ENCODE measurements around the gene CARHSP1. TPM values are rescaled to one million over a fixed set of nuclear protein-coding genes. Genes with fewer than 3 reads are reported as not detected.
"Not testable (repeated sequence)": the region's sequence is repeated elsewhere in the genome, so short reads cannot be mapped to it uniquely, and the experiment has no call there.

CARHSP1 gene
- 10 to 100 TPM; 12.4 to 22.3 (median 18.4) TPM for total RNA-seq

DNA sequence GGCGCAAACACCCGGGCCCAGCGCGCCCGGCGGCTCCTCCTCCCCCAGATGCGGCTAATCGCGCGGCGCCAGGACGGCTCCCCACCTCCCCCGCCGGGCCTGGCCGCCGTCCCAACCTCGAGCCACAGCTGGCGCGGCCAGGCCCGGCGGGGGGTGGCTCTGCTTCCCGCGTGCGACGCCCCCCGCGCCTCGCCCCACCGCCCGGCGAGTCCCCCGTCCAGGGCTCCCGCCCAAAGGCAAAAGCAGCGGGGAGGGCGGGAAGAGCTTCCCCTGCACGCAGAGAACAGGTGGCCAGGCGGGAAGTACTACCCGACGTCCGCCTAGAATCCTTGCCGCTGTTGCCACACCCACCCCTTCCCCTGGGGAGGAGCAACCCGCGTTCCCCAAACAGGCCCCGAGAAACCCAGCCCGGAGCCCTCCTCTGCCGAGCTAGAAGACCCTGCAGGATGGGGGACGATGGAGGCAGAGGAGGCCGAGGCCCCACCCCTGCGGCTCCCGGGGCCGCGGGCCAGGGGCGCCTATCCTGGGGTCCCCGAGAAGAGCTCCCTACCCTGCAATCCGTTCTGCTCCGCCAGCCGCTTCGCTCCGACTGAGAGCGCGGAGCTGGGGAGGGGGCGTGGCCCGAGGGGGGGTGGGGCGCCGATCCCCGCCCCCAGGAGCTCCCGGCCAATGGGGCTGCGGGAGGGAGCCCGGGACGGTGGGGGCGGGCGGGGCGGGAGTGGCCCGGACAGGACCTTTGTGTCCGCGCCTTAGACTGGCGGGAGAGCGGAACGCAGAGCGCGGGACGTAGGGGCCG is at the start of gene CARHSP1:
TSS of gene CARHSP1 (minus strand) at position 591 of the 796 bp plus-strand sequence. CDS start 9,678 bp downstream, outside the sequence.
- H3K27ac ChIP-seq, result peak within 1 kb of the TSS; percentile 69 to 80 (median 76)
- intact Hi-C loops (cut with DNase I; ENCODE audit: low total_unique reads) (loop anchor here (2.0 kb wide), 1 partner anchor 94 kb away; the partner anchor contains the start of gene USP7), in situ Hi-C loops (cut with MboI; ENCODE audit: low sequenced_read_pairs in 4 of 4) (no loop called here)
- H3K4me1 ChIP-seq, result peaks cover 23 to 39% of the 10 kb centered on the region in 2 donors
- peak within 1 kb of the TSS; percentile 68 to 94 (median 78) for H3K4me3 ChIP-seq
- TF ChIP-seq POLR2A (IDR thresholded peaks at IDR 0.05), result peak; percentile 60 to 70
- TF ChIP-seq, protein P1, sequence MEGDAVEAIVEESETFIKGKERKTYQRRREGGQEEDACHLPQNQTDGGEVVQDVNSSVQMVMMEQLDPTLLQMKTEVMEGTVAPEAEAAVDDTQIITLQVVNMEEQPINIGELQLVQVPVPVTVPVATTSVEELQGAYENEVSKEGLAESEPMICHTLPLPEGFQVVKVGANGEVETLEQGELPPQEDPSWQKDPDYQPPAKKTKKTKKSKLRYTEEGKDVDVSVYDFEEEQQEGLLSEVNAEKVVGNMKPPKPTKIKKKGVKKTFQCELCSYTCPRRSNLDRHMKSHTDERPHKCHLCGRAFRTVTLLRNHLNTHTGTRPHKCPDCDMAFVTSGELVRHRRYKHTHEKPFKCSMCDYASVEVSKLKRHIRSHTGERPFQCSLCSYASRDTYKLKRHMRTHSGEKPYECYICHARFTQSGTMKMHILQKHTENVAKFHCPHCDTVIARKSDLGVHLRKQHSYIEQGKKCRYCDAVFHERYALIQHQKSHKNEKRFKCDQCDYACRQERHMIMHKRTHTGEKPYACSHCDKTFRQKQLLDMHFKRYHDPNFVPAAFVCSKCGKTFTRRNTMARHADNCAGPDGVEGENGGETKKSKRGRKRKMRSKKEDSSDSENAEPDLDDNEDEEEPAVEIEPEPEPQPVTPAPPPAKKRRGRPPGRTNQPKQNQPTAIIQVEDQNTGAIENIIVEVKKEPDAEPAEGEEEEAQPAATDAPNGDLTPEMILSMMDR (IDR thresholded peaks at IDR 0.05 in 4 of 5, conservative IDR thresholded peaks at IDR 0.05 in 1 of 5), result no peak
- H3K27me3 ChIP-seq, result peaks cover 32 to 37% (median 34%) of the 10 kb centered on the region in 3 donors
- no peaks in the 10 kb centered on the region for H3K9me3 ChIP-seq
- ATAC-seq (peak; percentile 81 to 90), DNase-seq (peak; percentile 68 to 77)
- H3K36me3 ChIP-seq, result no peaks in the 10 kb centered on the region

DNA sequence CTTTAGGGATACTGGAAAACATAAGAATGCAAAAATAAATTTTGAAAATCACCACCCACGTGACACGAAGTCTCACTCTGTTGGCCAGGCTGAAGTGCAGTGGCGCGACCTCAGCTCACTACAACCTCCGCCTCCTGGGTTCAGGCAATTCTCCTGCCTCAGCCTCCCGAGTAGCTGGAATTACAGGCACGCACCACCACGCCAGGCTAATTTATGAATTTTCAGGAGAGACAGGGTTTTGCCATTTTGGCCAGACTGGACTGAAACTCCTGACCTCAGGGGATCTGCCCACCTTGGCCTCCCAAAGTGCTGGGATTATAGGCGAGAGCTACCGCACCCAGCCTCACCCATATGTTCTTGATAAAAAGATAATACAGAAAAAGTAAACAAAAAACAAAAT is 48.5 kb upstream of the CARHSP1 start:
- ATAC-seq; H3K4me1 ChIP-seq; DNase-seq; H3K9me3 ChIP-seq; intact Hi-C loops (cut with DNase I; ENCODE audit: low total_unique reads); H3K4me3 ChIP-seq; in situ Hi-C loops (cut with MboI; ENCODE audit: low sequenced_read_pairs in 4 of 4); H3K27ac ChIP-seq; H3K27me3 ChIP-seq: not testable (repeated sequence)
- H3K36me3 ChIP-seq, result peaks cover 0 to 77% of the 10 kb centered on the region in 2 donors

DNA sequence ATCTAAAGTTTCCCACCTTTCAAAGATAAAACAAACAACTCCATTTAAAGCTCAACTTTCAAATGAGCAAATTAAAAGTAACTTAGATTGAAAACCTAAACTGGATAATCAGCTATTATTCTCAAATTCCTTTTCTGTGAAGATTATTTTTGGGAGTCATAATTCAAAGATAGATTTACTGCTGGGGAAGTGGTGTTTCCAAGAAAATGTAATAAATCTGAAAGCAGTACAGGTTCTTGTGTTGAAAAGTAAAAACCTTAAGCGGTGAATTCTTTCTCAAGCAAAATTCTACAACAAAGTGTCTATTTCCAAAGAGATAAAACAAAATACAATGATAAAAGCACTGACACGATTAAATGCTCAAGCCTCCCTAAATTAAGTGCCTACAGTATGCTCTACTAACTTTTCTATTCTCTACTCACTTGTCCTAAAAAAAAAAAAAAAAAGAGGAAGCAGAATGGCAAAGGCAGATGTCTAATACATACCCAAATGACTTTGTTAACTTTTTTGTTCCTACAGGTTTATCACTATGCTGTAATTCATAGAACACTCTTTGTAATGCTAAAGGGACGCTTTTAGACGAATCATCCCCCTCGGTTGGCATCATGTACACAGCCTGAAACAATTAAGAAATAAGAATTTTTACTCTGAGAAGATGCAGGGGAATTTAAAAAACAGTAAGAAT is 47.9 kb upstream of the CARHSP1 start:
- H3K36me3 ChIP-seq, result peaks cover 0 to 79% of the 10 kb centered on the region in 2 donors
- intact Hi-C loops (cut with DNase I; ENCODE audit: low total_unique reads), result no loop called here
- H3K27me3 ChIP-seq, result no peaks in the 10 kb centered on the region
- H3K4me3 ChIP-seq, result no peak overlapping the region
- H3K9me3 ChIP-seq, result no peaks in the 10 kb centered on the region
- no peak for DNase-seq
- H3K4me1 ChIP-seq, result no peaks in the 10 kb centered on the region
- in situ Hi-C loops (cut with MboI; ENCODE audit: low sequenced_read_pairs in 4 of 4), result no loop called here
- TF ChIP-seq POLR2A (IDR thresholded peaks at IDR 0.05), result no peak
- no peak overlapping the region for H3K27ac ChIP-seq
- no peak for ATAC-seq

DNA sequence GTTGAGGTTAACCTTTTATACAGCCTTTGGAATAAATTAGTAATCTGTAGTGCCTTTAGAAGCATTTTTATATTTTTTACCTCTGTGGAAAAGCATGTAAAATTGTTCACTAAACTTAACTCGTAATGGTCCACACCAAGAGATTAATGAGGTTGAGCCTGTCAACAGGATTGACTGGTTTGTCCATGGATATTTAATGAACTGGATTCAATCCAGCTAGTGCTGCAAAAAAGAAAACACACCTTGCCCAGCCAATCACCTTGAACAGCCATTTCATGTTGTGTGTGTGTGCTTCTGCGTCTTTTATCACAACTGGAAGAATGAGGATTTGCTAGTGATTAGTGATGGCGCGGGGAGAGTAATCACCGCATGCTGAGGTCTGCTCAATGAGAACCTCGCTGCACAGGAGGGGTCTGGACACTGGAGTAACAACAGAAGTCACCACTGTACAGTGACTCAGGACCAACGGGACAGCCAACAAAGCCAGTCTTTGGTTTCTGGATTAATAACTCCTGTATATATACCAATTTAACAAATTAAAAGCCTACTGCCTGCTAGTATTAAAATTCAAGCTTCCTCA is 47.0 kb upstream of the CARHSP1 start:
- Histone ChIP-seq H3K27ac (no peak overlapping the region), H3K4me1 (no peaks in the 10 kb centered on the region), H3K36me3 (peaks cover 0 to 79% of the 10 kb centered on the region in 2 donors), H3K9me3 (no peaks in the 10 kb centered on the region), H3K4me3 (no peak overlapping the region), H3K27me3 (no peaks in the 10 kb centered on the region)
- DNase-seq (no peak), ATAC-seq (no peak)
- TF ChIP-seq, protein P1 (IDR thresholded peaks at IDR 0.05 in 4 of 5, conservative IDR thresholded peaks at IDR 0.05 in 1 of 5), result no peak
- TF ChIP-seq POLR2A (IDR thresholded peaks at IDR 0.05), result no peak
- in situ Hi-C loops (cut with MboI; ENCODE audit: low sequenced_read_pairs in 4 of 4), result no loop called here
- intact Hi-C loops (cut with DNase I; ENCODE audit: low total_unique reads), result no loop called here

DNA sequence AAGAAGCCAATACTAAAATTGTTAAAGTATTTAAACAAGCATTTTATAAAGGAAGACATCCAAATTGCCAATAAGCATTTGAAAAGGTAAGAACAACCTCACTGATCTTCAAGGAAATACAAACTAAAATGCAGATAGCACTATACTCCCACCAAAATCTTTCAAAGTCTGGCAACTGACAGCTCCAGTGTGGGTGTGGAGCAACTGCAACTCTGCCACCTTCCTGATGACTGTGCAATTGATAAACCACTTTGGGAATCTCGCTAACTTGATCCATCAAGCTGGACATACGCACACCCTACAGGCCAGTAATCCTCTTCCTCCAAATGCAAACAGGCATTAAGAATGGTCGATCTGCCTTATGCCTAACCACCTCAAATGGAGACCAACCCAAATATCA is 45.3 kb upstream of the CARHSP1 start:
- Histone ChIP-seq H3K4me3 (no peak overlapping the region), H3K27ac (no peak overlapping the region), H3K27me3 (no peaks in the 10 kb centered on the region), H3K9me3 (no peaks in the 10 kb centered on the region), H3K4me1 (no peaks in the 10 kb centered on the region), H3K36me3 (peaks cover 0 to 78% of the 10 kb centered on the region in 2 donors)
- intact Hi-C loops (cut with DNase I; ENCODE audit: low total_unique reads), result no loop called here
- in situ Hi-C loops (cut with MboI; ENCODE audit: low sequenced_read_pairs in 4 of 4), result no loop called here
- DNase-seq, result no peak
- TF ChIP-seq, protein P1 (IDR thresholded peaks at IDR 0.05 in 4 of 5, conservative IDR thresholded peaks at IDR 0.05 in 1 of 5), result no peak
- TF ChIP-seq POLR2A (IDR thresholded peaks at IDR 0.05), result no peak
- ATAC-seq, result no peak
